22Rv1 (cell line): ENCODE measurements around the gene CT45A10.
"Not testable (repeated sequence)": the region's sequence is repeated elsewhere in the genome, so short reads cannot be mapped to it uniquely, and the experiment has no call there.

Experiments
- ZFX ChIP-seq: fragments of 450-650 bp; IDR thresholded peaks from 2 replicates; pipeline ENCODE4 v1.6.1; 2017; ENCODE audit warnings: antibody characterized with exemption, borderline replicate concordance
- TF ChIP-seq, protein P1 (sequence below): fragments of 450-650 bp; IDR thresholded peaks from 2 replicates; pipeline ENCODE4 v1.5.1; 2017; ENCODE audit warnings: mild to moderate bottlenecking

DNA sequence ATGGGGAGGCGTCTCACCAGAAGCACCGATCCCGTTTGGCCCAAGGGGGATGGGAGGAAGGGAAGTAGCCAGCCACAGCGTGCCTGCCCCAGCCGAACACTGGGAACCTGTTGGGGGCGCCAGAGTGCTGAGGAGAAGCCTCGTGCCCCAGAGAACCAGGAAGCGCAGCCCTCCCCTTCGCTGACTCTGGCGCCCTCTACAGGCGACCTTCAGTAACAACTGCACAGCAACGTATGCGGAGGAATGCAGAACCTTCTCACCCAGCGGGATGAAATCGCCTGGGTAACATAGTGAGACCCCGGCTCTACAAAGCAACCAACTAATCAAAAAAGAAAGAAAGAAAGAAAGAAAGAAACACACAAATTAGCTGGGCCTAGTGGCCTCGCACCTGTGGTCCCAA, 38.8 kb downstream of the CT45A10 start, which contains the start of gene CT45A8:
- TF ChIP-seq, protein P1, sequence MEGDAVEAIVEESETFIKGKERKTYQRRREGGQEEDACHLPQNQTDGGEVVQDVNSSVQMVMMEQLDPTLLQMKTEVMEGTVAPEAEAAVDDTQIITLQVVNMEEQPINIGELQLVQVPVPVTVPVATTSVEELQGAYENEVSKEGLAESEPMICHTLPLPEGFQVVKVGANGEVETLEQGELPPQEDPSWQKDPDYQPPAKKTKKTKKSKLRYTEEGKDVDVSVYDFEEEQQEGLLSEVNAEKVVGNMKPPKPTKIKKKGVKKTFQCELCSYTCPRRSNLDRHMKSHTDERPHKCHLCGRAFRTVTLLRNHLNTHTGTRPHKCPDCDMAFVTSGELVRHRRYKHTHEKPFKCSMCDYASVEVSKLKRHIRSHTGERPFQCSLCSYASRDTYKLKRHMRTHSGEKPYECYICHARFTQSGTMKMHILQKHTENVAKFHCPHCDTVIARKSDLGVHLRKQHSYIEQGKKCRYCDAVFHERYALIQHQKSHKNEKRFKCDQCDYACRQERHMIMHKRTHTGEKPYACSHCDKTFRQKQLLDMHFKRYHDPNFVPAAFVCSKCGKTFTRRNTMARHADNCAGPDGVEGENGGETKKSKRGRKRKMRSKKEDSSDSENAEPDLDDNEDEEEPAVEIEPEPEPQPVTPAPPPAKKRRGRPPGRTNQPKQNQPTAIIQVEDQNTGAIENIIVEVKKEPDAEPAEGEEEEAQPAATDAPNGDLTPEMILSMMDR: not testable (repeated sequence)
- TF ChIP-seq ZFX: not testable (repeated sequence)
